Measurements from ENCODE around the gene DAPK2. TPM values are rescaled to one million over a fixed set of nuclear protein-coding genes. Genes with fewer than 3 reads are reported as not detected.

The DAPK2 gene
- total RNA-seq, 2 experiments from 2014 or later = 3.2 to 3.7 TPM

- POLR2A ChIA-PET = no interaction called here
- Mint-ChIP-seq H3K36me3 (ENCODE audit: low read depth) (no peaks in the 10 kb centered on the region), H3K27ac (no peak overlapping the region)
Measured at GRCh38 chr15:63986185-63986680, 60.1 kb downstream of the DAPK2 start.

DNA sequence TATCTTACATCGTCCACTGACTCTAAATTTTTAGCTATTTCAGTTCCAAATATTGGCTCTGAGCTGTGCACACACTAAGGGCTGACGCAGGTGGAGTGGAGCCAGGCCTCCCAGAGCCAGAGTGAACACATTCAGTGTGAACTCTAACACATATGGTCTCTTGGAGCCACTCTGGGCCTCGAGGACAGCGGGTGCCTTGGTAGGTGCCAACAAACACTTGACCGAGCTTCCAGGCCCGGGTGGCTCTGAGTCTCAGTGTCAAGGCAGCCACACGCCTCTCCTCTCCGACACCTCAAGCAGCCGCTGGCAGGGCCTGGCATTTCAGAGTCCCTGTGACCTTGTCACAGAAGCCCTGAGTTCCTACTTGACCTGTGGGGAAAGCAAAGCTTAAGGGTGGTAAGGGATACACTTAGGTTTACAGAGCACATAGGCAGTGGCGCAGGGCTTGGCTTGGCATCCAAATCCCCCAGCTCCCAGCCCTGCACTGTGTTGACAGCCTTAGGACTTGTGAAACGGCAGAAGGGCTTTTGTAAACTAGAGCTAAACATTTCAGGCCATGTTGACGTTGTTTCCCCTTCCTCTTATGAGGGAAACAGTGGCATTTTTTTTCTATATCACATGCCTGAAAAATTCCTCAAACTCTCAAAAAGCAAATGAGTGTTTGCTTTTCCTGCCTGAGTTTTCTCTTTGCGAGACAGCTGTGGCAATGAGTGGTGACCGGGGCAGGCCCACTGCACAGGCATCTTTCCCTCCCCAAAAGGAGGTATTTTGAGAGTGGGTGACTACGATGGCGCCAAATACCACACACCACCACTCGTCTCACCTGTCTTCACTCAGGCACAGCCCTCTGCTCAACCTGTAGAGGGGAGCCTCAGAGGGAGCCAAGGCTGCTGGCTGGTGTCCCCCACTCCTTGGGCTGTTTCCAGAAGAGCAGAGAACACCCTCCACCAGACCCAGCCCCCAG, 60.8 kb downstream of the DAPK2 start:
- Mint-ChIP-seq H3K9me3 (no peaks in the 10 kb centered on the region), H3K36me3 (ENCODE audit: low read depth) (no peaks in the 10 kb centered on the region), H3K4me3 (no peak overlapping the region), H3K4me1 (peaks cover 9% of the 10 kb centered on the region), H3K27ac (no peak overlapping the region), H3K27me3 (no peaks in the 10 kb centered on the region)
- no peak for DNase-seq
- CTCF ChIA-PET = interaction anchor here (1.0 kb wide), 1 partner anchor 40 kb away, joined by 3 read pairs; no protein-coding TSS in a partner anchor
- POLR2A ChIA-PET = no interaction called here

More at GRCh38 chr15:63986185-63986680, 60.1 kb downstream of the DAPK2 start:
- no peak overlapping the region for H3K4me3 Mint-ChIP-seq
- no peaks in the 10 kb centered on the region for H3K9me3 Mint-ChIP-seq
- H3K27me3 Mint-ChIP-seq = no peaks in the 10 kb centered on the region
- H3K4me1 Mint-ChIP-seq = peaks cover 13% of the 10 kb centered on the region
- CTCF ChIA-PET = interaction anchor here (2.7 kb wide), 1 partner anchor 61 kb away, joined by 5 read pairs; the partner anchor contains the start of gene DAPK2
- no peak for DNase-seq

GRCh38 chr15:63984331-63984730, 62.0 kb downstream of the DAPK2 start:
- no peak for DNase-seq
- Mint-ChIP-seq H3K4me1 (peaks cover 9% of the 10 kb centered on the region), H3K27ac (no peak overlapping the region), H3K36me3 (ENCODE audit: low read depth) (no peaks in the 10 kb centered on the region), H3K9me3 (no peaks in the 10 kb centered on the region), H3K27me3 (no peaks in the 10 kb centered on the region), H3K4me3 (no peak overlapping the region)
- ChIA-PET POLR2A (interaction anchor here (1.3 kb wide), 1 partner anchor 25 kb away, joined by 3 read pairs; no protein-coding TSS in a partner anchor), CTCF (no interaction called here)

DNA sequence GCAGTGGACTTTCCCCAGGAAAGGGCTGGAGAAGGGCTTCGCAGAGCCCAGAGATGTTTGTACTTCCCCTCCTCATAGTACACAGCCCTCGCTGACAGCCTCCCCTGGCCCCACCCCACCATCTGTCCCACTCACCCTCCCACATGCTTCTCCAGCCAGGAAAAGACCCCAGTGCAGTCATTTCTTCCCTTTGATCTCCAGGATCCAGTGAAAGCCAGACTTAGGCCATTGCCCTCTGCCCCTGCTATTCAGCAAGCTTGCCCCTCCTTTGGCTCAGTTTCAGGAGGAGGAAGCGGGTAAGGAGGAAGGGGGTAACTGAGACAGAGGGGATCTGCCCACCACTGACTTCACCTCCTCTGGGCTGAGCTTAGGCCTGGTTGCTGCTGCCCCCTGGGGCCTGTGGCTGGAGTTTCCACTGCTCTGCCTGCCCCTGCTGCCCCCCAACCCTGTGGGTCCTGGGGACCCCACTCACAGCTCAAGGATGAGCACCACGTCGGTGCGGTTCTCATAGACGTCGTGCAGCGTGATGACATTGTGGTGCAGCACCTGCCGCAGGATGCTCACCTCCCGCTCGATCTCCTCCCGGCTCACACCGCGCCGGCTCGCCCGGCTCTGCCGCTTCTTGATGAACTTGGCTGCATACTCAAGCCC, 63.1 kb downstream of the DAPK2 start:
- no peak for DNase-seq
- ChIA-PET CTCF (no interaction called here), POLR2A (interaction anchor here (1.3 kb wide), 1 partner anchor 26 kb away, joined by 3 read pairs; no protein-coding TSS in a partner anchor)
- H3K9me3 Mint-ChIP-seq = no peaks in the 10 kb centered on the region
- no peak overlapping the region for H3K4me3 Mint-ChIP-seq
- H3K27me3 Mint-ChIP-seq = no peaks in the 10 kb centered on the region
- peaks cover 9% of the 10 kb centered on the region for H3K4me1 Mint-ChIP-seq
- no peaks in the 10 kb centered on the region for H3K36me3 Mint-ChIP-seq (ENCODE audit: low read depth)
- no peak overlapping the region for H3K27ac Mint-ChIP-seq

DNA sequence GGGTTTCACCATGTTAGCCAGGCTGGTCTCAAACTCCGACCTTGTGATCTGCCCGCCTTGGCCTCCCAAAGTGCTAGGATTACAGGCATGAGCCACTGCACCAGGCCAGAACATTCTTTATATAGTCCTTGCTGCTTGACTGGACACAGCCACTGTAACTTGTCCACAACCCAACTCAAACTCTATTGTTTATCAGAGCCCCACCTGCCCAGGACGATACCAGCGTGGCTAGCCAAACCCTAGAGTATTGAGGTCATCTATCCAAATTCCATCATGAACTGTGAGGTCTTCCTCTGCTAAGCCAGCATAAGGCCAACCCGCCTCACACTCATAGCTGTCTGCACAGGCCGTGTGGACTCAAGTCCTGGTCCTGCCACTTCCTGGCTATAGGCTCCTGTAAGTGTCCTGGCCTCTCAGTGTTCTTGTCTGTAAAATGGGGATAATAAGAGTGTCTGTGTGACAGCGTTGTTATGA, 63.9 kb downstream of the DAPK2 start:
- Mint-ChIP-seq H3K4me3 (no peak overlapping the region), H3K9me3 (no peaks in the 10 kb centered on the region), H3K27ac (no peak overlapping the region), H3K36me3 (ENCODE audit: low read depth) (no peaks in the 10 kb centered on the region), H3K4me1 (peaks cover 7% of the 10 kb centered on the region), H3K27me3 (no peaks in the 10 kb centered on the region)
- CTCF ChIA-PET = interaction anchor here (1.3 kb wide), 1 partner anchor 11 kb away, joined by 3 read pairs; no protein-coding TSS in a partner anchor
- POLR2A ChIA-PET = no interaction called here
- no peak for DNase-seq

DNA sequence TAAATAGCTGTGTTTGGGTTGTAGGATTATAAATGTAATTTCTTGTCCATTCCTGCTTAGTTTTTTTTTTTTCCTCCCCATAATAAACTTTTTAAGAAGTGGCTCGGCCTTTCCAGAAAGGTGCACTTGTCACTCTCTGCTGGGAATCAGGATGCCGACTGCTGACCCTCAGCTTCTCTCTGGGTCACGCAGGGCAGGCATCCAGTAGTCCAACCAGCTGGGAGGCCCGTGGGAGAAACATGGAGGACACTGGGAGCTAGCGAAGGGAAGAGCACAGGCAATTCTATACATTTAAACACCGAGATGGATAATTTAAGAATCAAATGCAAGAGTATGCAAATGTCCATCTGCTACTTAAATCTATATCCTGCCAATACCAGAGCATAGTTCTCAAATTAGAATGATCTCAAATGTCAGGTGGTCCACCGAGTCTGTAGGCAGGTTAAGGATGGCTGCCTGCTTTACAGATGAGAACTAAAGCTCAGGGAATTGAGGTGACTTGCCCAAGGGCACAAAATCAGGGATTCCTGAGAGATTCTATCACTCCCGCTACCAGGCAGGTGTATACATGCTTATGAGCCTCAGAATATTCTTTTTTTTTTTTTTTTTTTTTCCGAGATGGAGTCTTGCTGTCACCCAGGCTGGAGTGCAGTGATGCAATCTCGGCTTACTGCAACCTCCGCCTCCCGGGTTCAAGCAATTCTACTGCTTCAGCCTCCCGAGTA, 64.5 kb downstream of the DAPK2 start:
- no peak for DNase-seq
- H3K4me1 Mint-ChIP-seq = peaks cover 4% of the 10 kb centered on the region
- H3K36me3 Mint-ChIP-seq (ENCODE audit: low read depth) = no peaks in the 10 kb centered on the region
- ChIA-PET POLR2A (interaction anchor here (0.9 to 1.3 kb wide), 2 partner anchors 10 to 13 kb away, joined by 3 read pairs; no protein-coding TSS in a partner anchor), CTCF (interaction anchor here (1.3 kb wide), 1 partner anchor 10 kb away, joined by 3 read pairs; no protein-coding TSS in a partner anchor)
- no peaks in the 10 kb centered on the region for H3K9me3 Mint-ChIP-seq
- H3K27me3 Mint-ChIP-seq = no peaks in the 10 kb centered on the region
- H3K27ac Mint-ChIP-seq = no peak overlapping the region
- H3K4me3 Mint-ChIP-seq = no peak overlapping the region

GRCh38 chr15:63979262-63979793, 67.0 kb downstream of the DAPK2 start:
- DNase-seq = no peak
- Mint-ChIP-seq H3K9me3 (no peaks in the 10 kb centered on the region), H3K4me3 (no peak overlapping the region), H3K4me1 (no peaks in the 10 kb centered on the region), H3K36me3 (ENCODE audit: low read depth) (no peaks in the 10 kb centered on the region), H3K27ac (no peak overlapping the region), H3K27me3 (no peaks in the 10 kb centered on the region)
- ChIA-PET POLR2A (no interaction called here), CTCF (no interaction called here)

DNA sequence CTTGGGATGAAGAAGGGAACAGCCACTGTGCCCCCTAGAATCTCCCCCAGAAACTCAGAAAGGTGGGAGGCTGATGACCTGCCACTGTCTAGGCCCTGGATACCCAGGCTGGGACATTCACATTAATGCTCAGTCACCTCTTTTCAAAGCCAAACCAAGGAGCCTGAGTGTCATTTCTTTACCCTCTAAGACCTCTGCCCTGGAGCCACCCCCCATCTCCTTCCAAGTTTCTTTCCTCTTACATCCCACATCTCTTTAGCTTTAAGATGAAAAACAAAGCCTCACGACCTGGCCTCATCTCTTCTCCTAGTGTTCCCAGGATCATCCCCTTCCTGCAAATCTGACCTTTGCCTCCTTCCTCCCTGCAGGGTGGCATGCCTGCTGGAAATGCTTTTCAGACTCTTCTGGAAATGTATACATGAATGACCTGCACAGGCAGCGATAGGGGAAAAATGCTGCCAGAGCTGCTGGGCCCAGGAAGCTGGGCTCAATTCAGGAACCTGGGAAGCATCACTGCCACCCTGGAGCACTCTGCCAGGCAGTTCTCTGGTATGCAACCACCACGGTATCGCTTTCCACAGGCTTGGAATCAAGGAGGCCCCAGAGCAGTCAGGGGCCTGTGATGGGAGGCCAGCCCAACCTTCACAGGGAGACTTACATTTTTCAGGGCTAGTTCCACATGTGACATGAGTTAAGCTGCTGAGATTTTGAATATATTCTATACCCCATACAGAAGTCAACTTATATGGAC, 67.6 kb downstream of the DAPK2 start:
- no peaks in the 10 kb centered on the region for H3K9me3 Mint-ChIP-seq
- H3K36me3 Mint-ChIP-seq (ENCODE audit: low read depth) = no peaks in the 10 kb centered on the region
- ChIA-PET CTCF (interaction anchor here (0.7 kb wide), 1 partner anchor 33 kb away, joined by 3 read pairs; no protein-coding TSS in a partner anchor), POLR2A (no interaction called here)
- no peak for DNase-seq
- no peaks in the 10 kb centered on the region for H3K27me3 Mint-ChIP-seq
- H3K4me1 Mint-ChIP-seq = no peaks in the 10 kb centered on the region
- no peak overlapping the region for H3K4me3 Mint-ChIP-seq
- no peak overlapping the region for H3K27ac Mint-ChIP-seq

DNA sequence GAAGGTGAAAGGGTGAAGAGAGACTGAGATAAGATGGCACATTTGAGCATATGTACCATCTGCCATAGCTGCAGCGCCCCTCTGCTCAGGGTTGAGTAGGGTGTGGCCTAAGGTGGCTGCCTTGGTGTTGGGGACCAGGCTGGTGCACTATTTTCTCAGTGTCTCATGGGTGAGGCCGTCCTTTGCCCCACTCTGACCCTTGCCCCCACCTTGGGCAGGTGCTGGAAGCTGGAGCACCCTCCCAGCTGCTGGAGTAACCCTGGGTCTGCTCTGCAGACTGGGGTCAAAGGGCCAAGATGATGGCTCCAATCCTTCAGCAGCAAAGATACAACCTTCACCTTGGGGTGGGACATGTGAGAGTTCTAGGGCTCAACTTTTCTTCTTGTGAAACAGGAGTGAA, 69.2 kb downstream of the DAPK2 start:
- POLR2A ChIA-PET = interaction anchor here (0.8 kb wide), 1 partner anchor 225 kb away, joined by 3 read pairs; no protein-coding TSS in a partner anchor
- Mint-ChIP-seq H3K27me3 (no peaks in the 10 kb centered on the region), H3K4me1 (peaks cover 5% of the 10 kb centered on the region), H3K36me3 (ENCODE audit: low read depth) (no peaks in the 10 kb centered on the region), H3K4me3 (no peak overlapping the region), H3K27ac (no peak overlapping the region), H3K9me3 (no peaks in the 10 kb centered on the region)
- DNase-seq = no peak
- CTCF ChIA-PET = no interaction called here

- POLR2A ChIA-PET = no interaction called here
Measured at GRCh38 chr15:63974021-63974420, 72.3 kb downstream of the DAPK2 start.

DNA sequence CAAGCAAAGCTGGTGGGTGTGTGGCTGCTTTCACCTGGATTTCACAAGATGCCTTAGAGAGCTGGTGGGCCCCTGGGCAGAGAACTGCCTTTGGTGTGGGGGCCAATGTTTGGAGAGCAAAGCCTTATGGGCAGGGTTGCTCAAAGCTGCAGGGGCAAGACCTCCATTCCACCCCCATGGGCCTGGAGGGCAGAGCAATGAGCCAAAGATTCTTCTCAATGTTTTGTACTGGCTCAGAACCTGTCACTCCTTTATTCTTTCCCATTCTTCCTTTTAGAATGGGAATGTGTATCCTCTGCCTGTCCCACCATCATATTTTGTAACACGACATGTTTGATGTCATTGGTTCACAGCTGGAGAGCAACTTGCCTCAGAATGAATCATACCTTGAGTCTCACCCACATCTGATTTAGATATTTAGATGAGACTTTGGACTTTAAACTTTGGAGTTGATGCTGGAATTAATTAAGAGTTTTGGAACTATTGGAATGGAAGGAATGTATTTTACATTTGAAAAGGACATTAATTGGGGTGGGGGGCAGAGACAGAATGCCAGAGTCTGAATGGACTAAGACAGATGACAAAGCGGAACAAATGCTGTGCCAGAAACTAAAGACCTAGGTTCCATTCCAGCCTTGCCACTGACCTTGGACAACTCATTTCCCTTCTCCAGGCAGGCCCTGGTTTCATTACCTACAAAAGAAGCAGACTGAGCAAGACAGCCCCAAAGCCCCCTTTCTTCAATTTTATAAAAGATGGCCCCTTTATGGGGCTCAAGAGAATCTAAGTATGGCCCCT, 72.9 kb downstream of the DAPK2 start:
- no peaks in the 10 kb centered on the region for H3K9me3 Mint-ChIP-seq
- H3K27me3 Mint-ChIP-seq = no peaks in the 10 kb centered on the region
- H3K27ac Mint-ChIP-seq = no peak overlapping the region
- POLR2A ChIA-PET = no interaction called here
- peaks cover 2% of the 10 kb centered on the region for H3K36me3 Mint-ChIP-seq (ENCODE audit: low read depth)
- no peak overlapping the region for H3K4me3 Mint-ChIP-seq
- CTCF ChIA-PET = interaction anchor here (1.0 kb wide), 1 partner anchor 73 kb away, joined by 3 read pairs; the partner anchor contains the start of gene DAPK2
- peaks cover 37% of the 10 kb centered on the region for H3K4me1 Mint-ChIP-seq
- DNase-seq = no peak

More at GRCh38 chr15:63974021-63974420, 72.3 kb downstream of the DAPK2 start:
- no peak overlapping the region for H3K27ac Mint-ChIP-seq
- no peaks in the 10 kb centered on the region for H3K36me3 Mint-ChIP-seq (ENCODE audit: low read depth)
- H3K9me3 Mint-ChIP-seq = no peaks in the 10 kb centered on the region
- no peak for DNase-seq
- H3K4me1 Mint-ChIP-seq = peaks cover 31% of the 10 kb centered on the region
- no peak overlapping the region for H3K4me3 Mint-ChIP-seq
- no peaks in the 10 kb centered on the region for H3K27me3 Mint-ChIP-seq
- CTCF ChIA-PET = no interaction called here

All from activated CD4-positive, alpha-beta memory T cell treated with anti-CD3 and anti-CD28 coated beads, Interleukin-2, amount 10 ng/mL, durations not matched to agents 7 days and 5 days (primary cell).